Adipocyte (in vitro differentiated cells): Measurements from ENCODE around the gene RDH14.
A peak's percentile ranks its signal among the peaks of the same experiment; 100 is the strongest.

Experiments used
- DNase-seq: peaks from one replicate; pipeline ENCODE4 v3.0.0-alpha.2; 2015; ENCODE audit warnings: low read depth
- H3K27me3 ChIP-seq: replicated peaks from 2 replicates; pipeline ENCODE4 v1.7.0; 2013; ENCODE audit warnings: mild to moderate bottlenecking, low read length, moderate library complexity; ENCODE audit not compliant: control insufficient read depth, insufficient read depth
- H3K36me3 ChIP-seq: 2 replicates; pipeline ENCODE4 v1.7.0; 2013; ENCODE audit warnings: low read length, mild to moderate bottlenecking, moderate library complexity; ENCODE audit not compliant: control insufficient read depth, insufficient read depth, severe bottlenecking
- H3K4me1 ChIP-seq: 2 replicates; pipeline ENCODE4 v1.7.0; 2013; ENCODE audit warnings: mild to moderate bottlenecking, low read length, moderate library complexity; ENCODE audit not compliant: control insufficient read depth, insufficient read depth
- H3K4me3 ChIP-seq: 2 replicates; pipeline ENCODE4 v1.7.0; 2013; ENCODE audit warnings: mild to moderate bottlenecking, low read length, moderate library complexity
- H3K9ac ChIP-seq: 2 replicates; pipeline ENCODE4 v1.7.0; 2013; ENCODE audit warnings: mild to moderate bottlenecking, low read length, moderate library complexity
- H3K9me3 ChIP-seq: 2 replicates; pipeline ENCODE4 v1.7.0; 2013; ENCODE audit warnings: mild to moderate bottlenecking, low read length, moderate library complexity; ENCODE audit not compliant: control insufficient read depth

The RDH14 gene

DNA sequence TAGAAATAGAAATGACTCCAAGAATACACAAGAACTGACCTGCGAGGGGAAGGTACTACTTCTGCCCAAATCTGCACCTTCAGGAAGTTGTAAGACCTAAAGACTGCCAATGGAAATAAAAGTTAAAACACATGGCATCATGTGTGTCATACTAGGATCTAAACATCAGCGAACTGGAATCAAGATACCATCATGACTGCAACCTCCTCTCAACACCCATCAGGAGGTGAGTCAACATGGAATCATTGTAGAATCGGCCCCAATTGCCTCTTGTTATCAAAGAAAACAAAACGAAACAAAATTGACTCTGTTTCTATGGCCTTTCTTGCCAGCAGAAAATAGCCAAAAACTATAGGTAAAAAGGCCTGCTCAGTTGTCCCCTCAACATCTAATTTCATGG is 15.1 kb downstream of the RDH14 start:
- peak; percentile 18 for DNase-seq
- Histone ChIP-seq H3K9me3 (peaks cover 3% of the 10 kb centered on the region), H3K27me3 (no peaks in the 10 kb centered on the region), H3K9ac (no peak overlapping the region), H3K36me3 (no peaks in the 10 kb centered on the region), H3K4me1 (peaks cover 7% of the 10 kb centered on the region), H3K4me3 (no peak overlapping the region)

DNA sequence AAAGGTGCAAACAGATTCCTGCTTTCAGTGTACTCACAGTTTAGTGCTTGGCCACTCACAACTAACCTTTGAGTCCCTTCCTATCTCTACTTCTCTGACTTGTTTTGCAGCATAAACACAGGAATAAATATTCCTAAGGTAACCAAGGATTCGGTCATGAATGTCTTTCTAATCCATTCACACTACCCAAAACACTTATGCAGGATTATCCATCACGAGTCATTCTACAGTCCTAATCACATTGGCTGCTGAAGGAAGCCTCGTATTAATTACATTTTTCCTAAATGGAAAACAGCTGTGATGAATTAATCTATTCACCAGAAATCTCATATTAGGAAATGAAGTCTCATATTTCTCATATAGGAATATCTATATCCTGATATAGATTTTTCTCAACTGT is 16.3 kb downstream of the RDH14 start:
- H3K4me3 ChIP-seq, result no peak overlapping the region
- H3K27me3 ChIP-seq, result no peaks in the 10 kb centered on the region
- H3K9ac ChIP-seq, result no peak overlapping the region
- H3K4me1 ChIP-seq, result peaks cover 7% of the 10 kb centered on the region
- no peak for DNase-seq
- H3K36me3 ChIP-seq, result no peaks in the 10 kb centered on the region
- peaks cover 3% of the 10 kb centered on the region for H3K9me3 ChIP-seq

DNA sequence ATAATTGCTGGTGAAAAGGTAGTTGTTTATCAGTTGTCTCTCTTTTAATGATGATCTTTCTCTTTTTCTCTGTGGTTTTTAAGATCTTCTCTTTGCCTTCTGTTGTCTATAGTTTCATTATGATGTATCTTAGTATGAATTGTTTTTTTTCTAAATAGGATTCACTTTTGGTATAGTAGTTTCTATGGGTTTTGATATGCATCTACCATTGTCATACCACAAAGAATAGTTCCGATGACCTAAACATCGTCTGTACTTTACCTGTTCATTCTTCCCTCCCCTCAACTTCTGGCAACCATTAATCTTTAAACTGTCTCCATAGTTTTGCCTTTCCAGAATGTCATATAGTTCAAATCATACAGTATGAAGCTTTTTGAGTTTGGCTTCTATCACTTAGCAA is 19.6 kb downstream of the RDH14 start:
- H3K4me1 ChIP-seq, result no peaks in the 10 kb centered on the region
- no peaks in the 10 kb centered on the region for H3K27me3 ChIP-seq
- H3K9me3 ChIP-seq, result peaks cover 3% of the 10 kb centered on the region
- no peak overlapping the region for H3K4me3 ChIP-seq
- no peak overlapping the region for H3K9ac ChIP-seq
- no peak for DNase-seq
- no peaks in the 10 kb centered on the region for H3K36me3 ChIP-seq

DNA sequence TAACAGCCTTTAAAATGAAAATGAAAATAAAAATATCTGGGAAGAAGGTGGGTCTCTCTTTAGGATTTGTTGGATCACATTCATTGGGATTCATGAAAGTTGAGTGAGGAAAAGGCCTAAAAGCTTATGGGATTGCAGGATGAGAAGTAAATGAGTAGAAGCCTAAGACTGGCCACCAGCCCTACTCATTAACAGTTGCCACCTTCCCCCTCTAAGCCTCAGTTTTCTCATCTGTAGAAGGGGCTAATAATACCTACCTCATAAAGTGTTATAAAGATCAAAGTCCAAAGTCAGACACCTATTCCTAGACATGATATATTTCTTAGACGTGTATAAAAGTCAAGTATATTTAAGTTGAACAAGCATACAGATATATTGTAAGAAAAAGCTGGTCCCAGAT is 23.8 kb downstream of the RDH14 start:
- Histone ChIP-seq H3K4me3 (no peak overlapping the region), H3K36me3 (no peaks in the 10 kb centered on the region), H3K27me3 (no peaks in the 10 kb centered on the region), H3K4me1 (no peaks in the 10 kb centered on the region), H3K9ac (no peak overlapping the region), H3K9me3 (peaks cover 3% of the 10 kb centered on the region)
- DNase-seq, result no peak

DNA sequence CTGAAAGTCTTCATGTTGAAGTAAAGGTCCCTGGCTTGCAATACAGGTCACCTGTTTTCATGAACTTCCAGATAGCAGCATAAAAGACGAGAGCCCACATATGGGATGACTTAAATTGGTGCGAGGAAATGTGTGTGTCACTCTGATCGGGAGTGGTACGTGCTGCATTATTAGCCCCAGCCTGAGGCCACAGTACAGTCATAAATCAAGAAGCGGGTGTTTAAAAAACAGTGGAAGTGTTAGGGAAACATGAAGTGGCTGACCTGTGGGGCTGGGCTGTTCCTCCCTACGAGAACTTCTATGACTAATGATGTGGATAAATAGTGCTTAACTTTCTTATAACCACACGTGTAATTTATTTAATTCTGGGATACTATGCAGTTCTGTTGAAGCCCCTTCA is 24.4 kb downstream of the RDH14 start:
- H3K9ac ChIP-seq, result no peak overlapping the region
- H3K4me1 ChIP-seq, result no peaks in the 10 kb centered on the region
- no peak overlapping the region for H3K4me3 ChIP-seq
- no peak for DNase-seq
- H3K36me3 ChIP-seq, result no peaks in the 10 kb centered on the region
- H3K9me3 ChIP-seq, result peaks cover 3% of the 10 kb centered on the region
- no peaks in the 10 kb centered on the region for H3K27me3 ChIP-seq

DNA sequence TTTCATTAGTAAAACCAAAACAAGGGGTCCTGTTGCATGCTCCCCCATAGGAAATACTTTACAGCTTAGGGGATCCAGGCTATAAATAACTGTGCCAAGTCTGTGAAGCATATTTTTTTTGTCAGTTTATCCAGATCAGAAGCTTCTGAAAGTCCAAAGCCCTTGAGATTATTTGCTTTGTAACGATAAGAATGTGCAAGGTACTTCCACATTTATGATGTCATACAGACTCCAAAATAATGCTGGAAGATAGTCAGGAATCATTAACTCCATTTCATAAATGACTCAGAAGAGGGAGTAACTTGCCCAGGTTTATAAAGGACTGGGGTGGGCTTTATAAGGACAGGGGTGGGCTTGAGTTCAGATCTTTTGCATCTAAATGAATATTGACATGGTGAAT is 29.3 kb downstream of the RDH14 start:
- H3K4me1 ChIP-seq, result no peaks in the 10 kb centered on the region
- no peaks in the 10 kb centered on the region for H3K36me3 ChIP-seq
- no peak for DNase-seq
- H3K4me3 ChIP-seq, result no peak overlapping the region
- H3K9me3 ChIP-seq, result no peaks in the 10 kb centered on the region
- H3K9ac ChIP-seq, result no peak overlapping the region
- no peaks in the 10 kb centered on the region for H3K27me3 ChIP-seq

DNA sequence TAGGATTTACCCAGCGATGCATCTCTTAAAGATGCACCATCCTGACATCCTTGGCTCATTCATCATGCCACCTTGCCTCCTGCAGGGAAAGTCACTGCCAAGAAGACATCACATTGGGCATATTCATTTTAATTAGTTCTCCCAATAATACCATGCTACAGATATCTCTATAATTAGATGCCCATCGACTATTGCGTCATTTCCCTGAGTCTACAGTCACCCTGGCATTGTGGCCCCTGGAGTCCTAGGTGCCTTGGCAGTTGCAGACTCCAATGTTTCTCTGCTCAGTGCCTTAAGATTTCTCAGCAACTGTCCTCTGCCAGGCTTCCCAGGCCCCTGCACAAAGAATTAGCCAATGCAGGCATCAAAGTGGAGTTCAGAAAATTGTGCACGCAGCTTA is 32.6 kb downstream of the RDH14 start:
- no peak overlapping the region for H3K9ac ChIP-seq
- DNase-seq, result no peak
- no peak overlapping the region for H3K4me3 ChIP-seq
- H3K36me3 ChIP-seq, result no peaks in the 10 kb centered on the region
- peaks cover 3% of the 10 kb centered on the region for H3K4me1 ChIP-seq
- H3K27me3 ChIP-seq, result no peaks in the 10 kb centered on the region
- H3K9me3 ChIP-seq, result no peaks in the 10 kb centered on the region

DNA sequence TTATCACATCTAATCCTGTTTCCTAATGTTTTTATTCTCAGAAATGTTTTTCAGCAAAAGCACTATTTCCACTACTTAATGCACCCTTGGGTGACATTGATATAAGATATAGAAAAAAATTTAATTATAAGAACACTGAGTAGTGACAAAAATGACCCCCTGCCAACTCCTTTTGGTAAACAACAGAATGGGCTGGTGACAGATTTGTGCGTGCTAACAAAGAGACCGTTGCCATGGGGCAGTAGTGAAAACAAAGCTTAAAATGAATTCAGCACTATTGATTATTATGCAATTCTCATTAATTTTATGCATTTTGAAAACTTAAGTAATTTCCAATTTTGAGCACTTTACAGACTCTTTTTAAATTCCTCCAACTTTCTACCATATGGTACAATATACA is 33.1 kb downstream of the RDH14 start:
- H3K9ac ChIP-seq, result no peak overlapping the region
- DNase-seq, result no peak
- no peaks in the 10 kb centered on the region for H3K9me3 ChIP-seq
- no peak overlapping the region for H3K4me3 ChIP-seq
- no peaks in the 10 kb centered on the region for H3K36me3 ChIP-seq
- H3K27me3 ChIP-seq, result no peaks in the 10 kb centered on the region
- H3K4me1 ChIP-seq, result peaks cover 7% of the 10 kb centered on the region

DNA sequence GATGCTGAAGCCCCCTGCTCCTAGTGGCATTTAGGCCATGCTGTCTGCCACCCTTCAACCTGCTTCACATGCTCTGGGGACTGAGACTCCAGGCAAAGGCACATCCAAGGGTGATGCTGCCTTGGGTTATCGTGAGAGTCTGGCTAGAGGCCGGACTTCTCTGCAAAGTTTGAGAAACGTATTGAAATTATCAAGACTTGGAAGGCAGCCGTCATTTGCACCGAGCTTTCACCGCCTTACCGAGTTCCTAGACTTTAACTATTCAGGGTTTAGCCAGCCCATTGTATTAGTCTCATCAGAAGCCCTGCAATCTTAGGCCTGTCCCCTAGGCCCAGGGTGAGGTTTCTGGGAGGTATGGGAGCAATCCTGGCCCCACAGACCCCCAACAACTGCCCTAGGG is 34.0 kb downstream of the RDH14 start:
- peaks cover 7% of the 10 kb centered on the region for H3K4me1 ChIP-seq
- no peak overlapping the region for H3K9ac ChIP-seq
- H3K9me3 ChIP-seq, result no peaks in the 10 kb centered on the region
- no peak for DNase-seq
- H3K27me3 ChIP-seq, result no peaks in the 10 kb centered on the region
- H3K4me3 ChIP-seq, result no peak overlapping the region
- H3K36me3 ChIP-seq, result no peaks in the 10 kb centered on the region

DNA sequence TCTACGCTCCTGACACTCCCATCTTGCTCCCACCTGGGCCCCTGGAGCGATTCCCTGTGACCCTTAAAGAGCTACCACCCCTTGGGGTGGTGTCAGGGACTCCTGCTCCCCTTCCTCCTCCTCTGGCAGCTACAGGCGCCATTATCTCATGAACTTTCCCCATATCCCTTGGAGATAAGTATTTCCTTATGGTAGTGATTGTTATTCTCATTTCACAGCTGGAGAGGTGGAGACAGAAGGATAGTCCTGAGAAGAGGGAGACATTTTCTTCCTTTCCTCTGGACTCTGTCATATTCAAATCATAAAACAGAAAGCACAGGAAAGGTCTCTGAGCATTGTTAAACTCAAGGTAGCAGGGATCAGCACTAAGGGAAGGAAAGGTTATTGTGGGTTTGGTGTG is 34.6 kb downstream of the RDH14 start:
- Histone ChIP-seq H3K36me3 (no peaks in the 10 kb centered on the region), H3K9ac (no peak overlapping the region), H3K4me1 (peaks cover 7% of the 10 kb centered on the region), H3K27me3 (no peaks in the 10 kb centered on the region), H3K9me3 (no peaks in the 10 kb centered on the region), H3K4me3 (no peak overlapping the region)
- DNase-seq, result no peak

DNA sequence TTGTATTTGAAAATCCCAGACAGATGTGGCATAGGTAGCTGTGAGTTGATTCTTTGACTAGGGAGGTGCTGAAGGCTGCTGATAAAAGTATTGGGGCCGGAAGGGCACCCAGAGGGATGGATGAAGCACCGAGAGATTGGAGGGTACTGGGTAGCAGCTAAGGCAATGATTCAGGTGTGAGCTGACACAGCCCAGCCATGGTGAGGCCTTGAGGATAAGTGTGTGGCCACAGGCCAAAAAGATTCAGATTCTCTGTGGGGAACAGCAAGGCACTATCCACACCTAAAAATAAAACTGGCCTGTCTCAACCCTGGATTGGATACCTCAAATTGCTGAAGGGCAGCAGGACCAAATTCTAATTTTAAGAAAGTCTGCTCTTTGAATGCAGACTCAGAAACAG is 35.2 kb downstream of the RDH14 start:
- no peak overlapping the region for H3K9ac ChIP-seq

DNA sequence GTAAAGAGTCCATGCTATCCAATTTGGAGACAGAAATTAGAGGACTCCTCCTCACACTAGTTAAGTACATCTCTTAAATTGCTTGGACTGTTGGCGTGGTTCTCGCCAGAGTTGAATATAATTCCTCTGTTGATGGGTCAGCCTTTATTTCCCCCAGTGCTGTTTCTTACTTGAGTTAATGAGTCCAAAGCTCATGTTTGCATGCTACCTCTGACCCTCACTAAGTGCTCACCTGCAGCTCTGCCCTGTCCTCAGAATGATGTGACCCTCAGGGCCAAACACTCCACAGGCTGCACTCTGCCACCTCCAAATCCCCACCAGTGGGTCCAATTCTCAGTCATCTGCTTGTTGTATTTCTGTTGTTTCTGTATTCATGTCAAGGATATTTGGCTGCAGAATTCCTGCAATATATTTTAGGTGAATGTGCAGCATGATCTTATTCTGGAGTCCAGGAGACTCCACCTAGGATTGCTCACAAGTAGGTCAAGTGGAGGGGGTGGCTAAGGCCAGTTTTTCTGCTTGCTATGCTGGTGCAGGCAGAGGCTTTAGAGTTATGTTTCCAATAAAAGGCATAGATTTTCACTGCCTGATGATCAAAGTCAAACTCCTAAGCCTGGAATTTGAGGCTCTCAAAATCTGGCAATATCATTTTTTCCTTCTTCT is 37.8 kb downstream of the RDH14 start:
- H3K4me1 ChIP-seq, result peaks cover 33% of the 10 kb centered on the region
- H3K9ac ChIP-seq, result no peak overlapping the region
- H3K27me3 ChIP-seq, result no peaks in the 10 kb centered on the region
- H3K9me3 ChIP-seq, result no peaks in the 10 kb centered on the region
- no peaks in the 10 kb centered on the region for H3K36me3 ChIP-seq
- no peak overlapping the region for H3K4me3 ChIP-seq
- DNase-seq, result no peak

More for the DNA sequence above, 35.2 kb downstream of the RDH14 start:
- peaks cover 9% of the 10 kb centered on the region for H3K4me1 ChIP-seq
- H3K4me3 ChIP-seq, result no peak overlapping the region
- DNase-seq, result no peak
- no peaks in the 10 kb centered on the region for H3K27me3 ChIP-seq
- H3K9me3 ChIP-seq, result no peaks in the 10 kb centered on the region
- no peaks in the 10 kb centered on the region for H3K36me3 ChIP-seq
